A549 (cell line): ENCODE measurements around the gene VANGL1. TPM values are rescaled to one million over a fixed set of nuclear protein-coding genes. Genes with fewer than 3 reads are reported as not detected.

Experiments
- ATAC-seq, 2 experiments: fragments of 200-7000 bp in 1 of 2; fragments of >200 bp in 1 of 2; cut with Nextera tagmentation in 1 of 2; cut with Tn5 transposase in 1 of 2; 3 replicates each; pipeline versions ENCODE4 v1.8.0 to v1.9.1; 2018 to 2020; ENCODE audit warnings: mild to moderate bottlenecking in 1 of 2, moderate library complexity in 1 of 2
- CTCF ChIA-PET: fragments of 300-600 bp; sonication (Branson Sonifier 250); formaldehyde crosslinking; extraction: SDS; loops from one replicate; lab custom pipeline; 2021; ENCODE audit warnings: antibody characterized with exemption, inconsistent platforms; lab: Yijun Ruan, JAX
- POLR2A ChIA-PET: fragments of 350-600 bp; formaldehyde crosslinking; extraction: SDS; loops from one replicate; lab custom pipeline; 2021; ENCODE audit warnings: antibody characterized with exemption, inconsistent platforms; lab: Yijun Ruan, JAX
- DNase-seq, 2 experiments: peaks; one replicate each; pipeline versions ENCODE4 v3.0.0 to v3.0.0-alpha.2; 2011 to 2016; ENCODE audit warnings: low read depth in 1 of 2, low spot score in 1 of 2
- FAIRE-seq: peaks from 2 replicates; lab custom pipeline; 2011; peaks lifted over from hg19 to GRCh38; lab: Jason Lieb, UNC
- H3K27ac ChIP-seq, 2 experiments: fragments of >200 bp; sonication (Bioruptor Twin); formaldehyde crosslinking; 3 replicates each; pipeline ENCODE4 v1.5.1; 2016 to 2017
- H3K4me1 ChIP-seq: fragments of >200 bp; sonication (Bioruptor Twin); formaldehyde crosslinking; 3 replicates; pipeline ENCODE4 v1.6.1; 2016
- H3K4me2 ChIP-seq: fragments of >200 bp; sonication (Bioruptor Twin); formaldehyde crosslinking; 3 replicates; pipeline ENCODE4 v1.6.1; 2016
- H3K4me3 ChIP-seq: fragments of >200 bp; sonication (Bioruptor Twin); formaldehyde crosslinking; 3 replicates; pipeline ENCODE4 v1.5.1; 2016
- H3K9me3 ChIP-seq: fragments of >200 bp; sonication (Bioruptor Twin); formaldehyde crosslinking; 3 replicates; pipeline ENCODE4 v1.6.1; 2016
- BHLHE40 ChIP-seq: IDR thresholded peaks from 2 replicates; pipeline ENCODE4 v1.6.1; 2012; ENCODE audit warnings: low read depth, low read length, inconsistent platforms
- CBX2 ChIP-seq: fragments of 200-600 bp; sonication (generic); IDR thresholded peaks from 2 replicates; pipeline ENCODE4 v1.6.1; 2016; ENCODE audit warnings: low read depth, mild to moderate bottlenecking, borderline replicate concordance
- CHD4 ChIP-seq: fragments of 200-600 bp; sonication (generic); IDR thresholded peaks from 2 replicates; pipeline ENCODE4 v1.6.1; 2016; ENCODE audit warnings: antibody characterized with exemption, mild to moderate bottlenecking, borderline replicate concordance
- EHMT2 ChIP-seq: fragments of 200-600 bp; sonication (generic); IDR thresholded peaks from 2 replicates; pipeline ENCODE4 v1.6.1; 2016; ENCODE audit warnings: antibody characterized with exemption, low read depth, mild to moderate bottlenecking, moderate library complexity
- ELK1 ChIP-seq: fragments of 150-350 bp; IDR thresholded peaks from 2 replicates; pipeline ENCODE4 v1.6.1; 2014; ENCODE audit warnings: low read depth, mild to moderate bottlenecking, low read length
- FOSB ChIP-seq: fragments of 250-450 bp; sonication (Bioruptor Pico); IDR thresholded peaks from 2 replicates; pipeline ENCODE4 v1.5.0; 2020; ENCODE audit warnings: mild to moderate bottlenecking, moderate library complexity
- FOSL2 ChIP-seq, 2 experiments: fragments of 450-650 bp in 1 of 2; fragments of >200 bp in 1 of 2; sonication (Bioruptor Twin) in 1 of 2; formaldehyde crosslinking; IDR thresholded peaks; 2 replicates each; pipeline versions ENCODE4 v1.5.0 to v1.6.1; 2016 to 2020; ENCODE audit warnings: mild to moderate bottlenecking in 1 of 2, moderate library complexity in 1 of 2
- GATA3 ChIP-seq: IDR thresholded peaks from 2 replicates; pipeline ENCODE4 v1.6.1; 2012; ENCODE audit warnings: borderline replicate concordance
- HES2 ChIP-seq: fragments of >200 bp; sonication (Bioruptor Twin); formaldehyde crosslinking; IDR thresholded peaks from 2 replicates; pipeline ENCODE4 v1.6.1; 2016
- HMGXB4 ChIP-seq: fragments of 250-450 bp; sonication (Bioruptor Pico); IDR thresholded peaks from 2 replicates; pipeline ENCODE4 v1.5.0; 2021; ENCODE audit warnings: mild to moderate bottlenecking, moderate library complexity, borderline replicate concordance
- HOXB5 ChIP-seq: fragments of 250-450 bp; sonication (Bioruptor Pico); IDR thresholded peaks from 2 replicates; pipeline ENCODE4 v1.5.0; 2020; ENCODE audit warnings: mild to moderate bottlenecking, moderate library complexity
- JUN ChIP-seq, 2 experiments: fragments of >200 bp; sonication (Bioruptor Twin); formaldehyde crosslinking; IDR thresholded peaks; 2 replicates in 1 of 2; 3 replicates in 1 of 2; pipeline ENCODE4 v1.6.1; 2016 to 2017
- MAX ChIP-seq: IDR thresholded peaks from 2 replicates; pipeline ENCODE4 v1.6.1; 2012
- MYC ChIP-seq: IDR thresholded peaks from 2 replicates; pipeline ENCODE4 v1.6.1; 2012; ENCODE audit warnings: mild to moderate bottlenecking, inconsistent platforms, low read length, improper control_type of control experiment, borderline replicate concordance
- NR3C1 ChIP-seq: fragments of >200 bp; sonication (Bioruptor Twin); formaldehyde crosslinking; IDR thresholded peaks from 3 replicates; pipeline ENCODE4 v1.6.1; 2017
- POLR2A ChIP-seq: IDR thresholded peaks from 2 replicates; pipeline ENCODE4 v1.6.1; 2012; ENCODE audit warnings: mild to moderate bottlenecking, low read length
- RAD21 ChIP-seq, 2 experiments: fragments of >200 bp in 1 of 2; sonication (Bioruptor Twin) in 1 of 2; formaldehyde crosslinking in 1 of 2; IDR thresholded peaks in 1 of 2; conservative IDR thresholded peaks in 1 of 2; 2 replicates in 1 of 2; 3 replicates in 1 of 2; pipeline ENCODE4 v1.6.1; 2012 to 2018; ENCODE audit warnings: inconsistent platforms in 1 of 2
- TFCP2L1 ChIP-seq: fragments of 250-450 bp; sonication (Bioruptor Pico); IDR thresholded peaks from 2 replicates; pipeline ENCODE4 v1.5.0; 2021; ENCODE audit warnings: mild to moderate bottlenecking
- USF2 ChIP-seq: fragments of 450-650 bp; IDR thresholded peaks from 2 replicates; pipeline ENCODE4 v1.6.1; 2014; ENCODE audit warnings: antibody characterized with exemption
- ZC3H11A ChIP-seq: fragments of 450-650 bp; IDR thresholded peaks from 2 replicates; pipeline ENCODE4 v1.6.1; 2014; ENCODE audit warnings: antibody characterized with exemption, mild to moderate bottlenecking
- WGBS: methylation state at CpG from one replicate; pipeline ENCODE4 v1.1.6; 2017; ENCODE audit errors: missing lambda C conversion rate; 5-methylcytosine and 5-hydroxymethylcytosine counted together
- polyA plus RNA-seq, 4 experiments: library from polyadenylated mRNA; depleted of rRNA in 3 of 4; stranded (reverse); fragments of >200 nt; fragmentation: RNase III in 1 of 4; extraction: RNeasy Plus Mini Kit Qiagen cat#74134 plus additional on column Dnase treatment in 1 of 4; gene quantifications; 2 replicates in 3 of 4; 3 replicates in 1 of 4; pipeline ENCODE4 v1.2.3, GENCODE V29; 2011 to 2017

The VANGL1 gene
- polyA plus RNA-seq, 2 of the 4 experiments (the other 2 are of a cell fraction), result 11.0 to 11.5 TPM

GRCh38 chr1:115592264-115592663, 49.5 kb upstream of the VANGL1 start:
- Histone ChIP-seq H3K9me3 (0 out of 3 replicates have a peak, but pooled peaks cover 3% of the 10 kb centered on the region), H3K4me2 (no peak overlapping the region), H3K4me3 (no peak overlapping the region), H3K27ac (no peak overlapping the region), H3K4me1 (no peaks in the 10 kb centered on the region)
- no peak for ATAC-seq
- DNase-seq, result no peak
- ChIA-PET CTCF (interaction anchor here (1.5 to 10.2 kb wide), 2 partner anchors 122 to 453 kb away, joined by 3 to 98 read pairs; no protein-coding TSS in a partner anchor), POLR2A (no interaction called here)
- TF ChIP-seq USF2, result no peak
- TF ChIP-seq CHD4, result no peak
- TF ChIP-seq FOSB (CRISPR knock-in tag), result no peak
- no peak for TF ChIP-seq GATA3
- TF ChIP-seq NR3C1, result no peak
- TF ChIP-seq EHMT2, result no peak
- TF ChIP-seq CBX2, result no peak
- no peak for TF ChIP-seq HOXB5 (CRISPR knock-in tag)
- no peak for TF ChIP-seq HES2
- no peak for TF ChIP-seq ELK1
- no peak for TF ChIP-seq FOSL2 (IDR thresholded peaks at IDR 0.05)
- no peak for TF ChIP-seq FOSL2 (CRISPR knock-in tag; IDR thresholded peaks at IDR 0.05)
- no peak for TF ChIP-seq RAD21 (conservative IDR thresholded peaks at IDR 0.05 in 1 of 2, IDR thresholded peaks at IDR 0.05 in 1 of 2)
- TF ChIP-seq BHLHE40, result no peak
- no peak for TF ChIP-seq MAX
- 85% methylated on average over 1 of the region's 1 CpG for WGBS
- no peak for FAIRE-seq

GRCh38 chr1:115593365-115594259, 48.2 kb upstream of the VANGL1 start:
- FAIRE-seq (no peak), DNase-seq (no peak), ATAC-seq (no peak)
- H3K4me2 ChIP-seq, result no peak overlapping the region
- TF ChIP-seq HMGXB4 (CRISPR knock-in tag) (no peak), ZC3H11A (no peak), MYC (no peak), POLR2A (no peak), TFCP2L1 (no peak), JUN (IDR thresholded peaks at IDR 0.05) (no peak)
- CTCF ChIA-PET, result interaction anchor here (0.6 to 10.2 kb wide), 10 partner anchors 15 to 614 kb away, joined by 3 to 98 read pairs (median 3); no protein-coding TSS in a partner anchor
- no peak overlapping the region for H3K27ac ChIP-seq
- POLR2A ChIA-PET, result no interaction called here
- no peaks in the 10 kb centered on the region for H3K4me1 ChIP-seq
- H3K4me3 ChIP-seq, result no peak overlapping the region
- WGBS, result 84% methylated on average over 4 of the region's 4 CpGs
- no peaks in the 10 kb centered on the region for H3K9me3 ChIP-seq
